NCI-H2227 treated with DMSO at 0.1 percent for 48 hours (cell line): ENCODE results near the gene DPP7.
A peak's percentile ranks its signal among the peaks of the same experiment; 100 is the strongest.
"Not testable (repeated sequence)": the region's sequence is repeated elsewhere in the genome, so short reads cannot be mapped to it uniquely, and the experiment has no call there.

ENCODE experiments used
- DNase-seq: peaks from one replicate; lab custom pipeline; 2025; lab: John Stamatoyannopoulos, UW

Gene DPP7

DNA sequence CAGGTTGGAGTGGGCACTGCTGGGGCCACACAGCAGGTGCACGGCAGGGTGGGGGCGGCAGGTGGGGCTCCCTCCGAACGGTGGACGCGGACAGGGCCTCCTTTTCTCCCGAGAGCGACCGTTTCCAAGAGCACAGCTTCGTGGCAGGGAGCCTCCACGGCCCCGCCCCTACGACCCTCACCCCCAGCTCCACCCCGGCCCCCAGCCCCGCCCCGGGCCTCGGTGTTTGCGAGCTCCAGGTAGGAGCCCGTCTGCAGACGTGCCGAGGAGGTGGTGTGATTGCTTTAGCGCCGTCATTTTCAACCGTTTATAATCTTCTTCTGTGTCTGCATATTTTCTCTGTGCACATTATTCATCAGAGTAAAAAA lies 33.2 kb upstream of the DPP7 start:
- no peak for DNase-seq

- DNase-seq: no peak
Measured at GRCh38 chr9:137147091-137147792, 32.7 kb upstream of the DPP7 start.

DNA sequence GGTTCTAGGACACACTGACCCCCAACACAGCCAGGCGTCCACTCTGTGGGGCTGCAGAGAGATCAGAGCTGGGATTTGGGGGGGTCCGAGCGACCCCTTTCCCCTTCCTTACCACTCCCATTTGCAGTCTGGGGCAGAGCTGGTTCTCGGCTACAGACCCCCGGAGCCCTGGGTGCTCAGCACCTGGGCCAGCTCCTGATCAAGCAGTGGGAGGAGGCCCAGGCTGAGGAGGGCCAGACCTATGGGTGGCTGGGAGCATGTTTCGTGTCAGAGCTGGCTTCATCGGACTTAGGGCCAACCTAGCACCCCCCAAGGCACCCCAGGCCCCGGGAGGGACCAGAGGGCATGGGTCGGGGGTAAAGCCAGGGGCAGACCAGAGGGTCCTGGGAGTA lies 32.0 kb upstream of the DPP7 start:
- no peak for DNase-seq

- no peak for DNase-seq
Measured at GRCh38 chr9:137145731-137146526, 31.4 kb upstream of the DPP7 start.

- DNase-seq: no peak
Measured at GRCh38 chr9:137143459-137143858, 28.9 kb upstream of the DPP7 start.

GRCh38 chr9:137141976-137142936 lies 27.7 kb upstream of the DPP7 start:
- DNase-seq: no peak

DNA sequence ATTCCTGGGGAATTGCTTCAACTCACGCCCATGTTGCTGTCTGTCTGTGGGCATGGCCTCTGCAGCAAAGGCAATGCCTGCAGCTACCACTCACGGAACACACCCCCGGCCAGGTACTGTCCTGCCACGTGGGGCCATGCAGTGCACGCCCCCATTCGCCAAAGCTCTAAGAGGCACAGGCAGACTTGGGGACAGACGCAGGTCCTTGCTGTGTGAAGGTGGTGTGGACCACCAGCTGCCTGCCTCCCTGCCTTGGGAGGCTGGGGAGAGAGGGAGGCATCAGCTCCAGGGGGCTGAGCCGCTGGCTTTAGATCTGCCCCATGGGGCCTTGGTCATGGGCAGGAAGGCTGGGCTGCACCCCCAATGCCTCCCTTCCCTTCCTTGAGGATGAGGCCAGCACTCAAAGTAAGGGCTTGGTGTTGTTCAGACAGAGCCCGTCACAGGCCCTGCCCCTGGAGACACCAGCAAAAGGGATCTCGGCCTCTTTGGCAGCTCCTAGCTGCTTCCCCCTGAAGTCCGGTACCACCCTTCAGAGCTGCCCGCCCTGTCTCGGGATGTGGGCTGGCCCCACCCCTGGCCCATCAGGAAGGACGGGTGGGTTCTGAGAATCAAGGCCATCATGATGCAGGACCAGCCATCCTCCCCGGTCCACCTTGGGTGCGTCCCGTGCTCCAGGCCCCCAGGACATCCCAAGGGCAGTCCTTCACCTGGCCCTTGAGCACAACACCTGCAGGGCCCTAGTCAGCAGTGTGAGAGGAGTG lies 26.7 kb upstream of the DPP7 start:
- DNase-seq: no peak

DNA sequence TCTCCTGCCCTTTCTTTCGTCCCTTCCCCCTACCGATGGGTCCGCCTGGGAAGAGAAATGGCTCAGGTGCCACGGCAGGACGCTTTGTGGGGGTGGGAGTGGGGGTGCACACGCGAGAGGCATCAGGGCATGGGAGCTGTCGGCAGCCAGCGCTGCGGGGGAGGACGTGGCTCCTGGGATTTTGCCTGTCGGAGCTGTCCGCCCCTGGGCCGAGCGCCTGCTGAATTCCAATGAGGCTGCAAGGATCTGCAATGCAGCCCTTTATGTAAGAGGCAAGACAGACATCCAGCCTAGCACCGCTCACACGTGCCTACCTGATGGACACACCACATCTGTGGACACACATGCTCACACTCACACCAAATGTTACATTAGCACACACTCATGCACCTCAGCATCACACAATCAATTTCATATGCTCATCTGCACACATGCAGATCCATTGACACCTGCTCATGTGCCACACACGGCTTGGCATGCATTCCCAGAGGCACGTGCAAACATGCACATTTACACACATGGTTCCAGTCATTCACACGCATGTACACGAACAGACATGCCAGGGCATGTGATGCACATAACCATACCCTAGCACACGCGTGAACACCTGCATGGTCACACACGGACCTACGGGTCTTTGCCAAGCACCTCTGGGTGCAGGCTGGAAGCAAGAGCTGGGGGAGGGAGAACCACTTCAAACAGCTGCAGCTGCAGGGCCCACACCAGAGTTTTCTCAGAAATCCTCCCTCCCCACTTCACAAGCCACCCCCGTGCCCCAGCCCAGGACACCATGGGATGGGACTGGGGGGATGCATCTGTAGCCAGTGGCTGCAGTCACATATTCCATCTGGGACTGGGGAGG lies 25.8 kb upstream of the DPP7 start:
- DNase-seq: no peak

DNA sequence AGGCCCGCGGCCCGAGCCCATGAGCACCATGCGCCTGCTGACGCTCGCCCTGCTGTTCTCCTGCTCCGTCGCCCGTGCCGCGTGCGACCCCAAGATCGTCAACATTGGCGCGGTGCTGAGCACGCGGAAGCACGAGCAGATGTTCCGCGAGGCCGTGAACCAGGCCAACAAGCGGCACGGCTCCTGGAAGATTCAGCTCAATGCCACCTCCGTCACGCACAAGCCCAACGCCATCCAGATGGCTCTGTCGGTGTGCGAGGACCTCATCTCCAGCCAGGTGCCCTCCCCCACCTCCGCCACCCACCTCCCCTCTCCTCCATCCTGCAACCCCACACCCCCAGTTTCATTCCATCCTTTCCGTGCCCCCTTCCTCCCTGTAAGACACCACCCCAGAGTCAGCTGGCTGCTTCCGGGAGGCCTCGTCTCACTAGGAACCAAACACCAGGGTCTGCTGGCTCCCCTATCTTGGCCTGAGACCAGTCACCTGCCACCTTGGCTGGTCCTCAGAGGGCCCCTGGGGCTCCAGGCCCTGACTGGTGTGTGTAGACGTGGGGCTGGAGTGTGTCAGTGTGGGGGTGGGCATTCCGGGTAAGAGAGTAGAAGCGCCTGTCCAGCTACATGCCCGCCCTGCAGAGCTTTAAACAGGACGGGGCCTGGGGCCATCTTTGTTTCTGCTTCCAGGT lies 25.1 kb upstream of the DPP7 start:
- no peak for DNase-seq

GRCh38 chr9:137138722-137139467 lies 24.4 kb upstream of the DPP7 start, which contains the start of gene GRIN1:
GRIN1 (plus strand) TSS chr9:137139154; CDS start chr9:137139487, 333 bp downstream.
- no peak for DNase-seq

GRCh38 chr9:137138058-137138721 lies 23.7 kb upstream of the DPP7 start:
- DNase-seq: peak; percentile 68

DNA sequence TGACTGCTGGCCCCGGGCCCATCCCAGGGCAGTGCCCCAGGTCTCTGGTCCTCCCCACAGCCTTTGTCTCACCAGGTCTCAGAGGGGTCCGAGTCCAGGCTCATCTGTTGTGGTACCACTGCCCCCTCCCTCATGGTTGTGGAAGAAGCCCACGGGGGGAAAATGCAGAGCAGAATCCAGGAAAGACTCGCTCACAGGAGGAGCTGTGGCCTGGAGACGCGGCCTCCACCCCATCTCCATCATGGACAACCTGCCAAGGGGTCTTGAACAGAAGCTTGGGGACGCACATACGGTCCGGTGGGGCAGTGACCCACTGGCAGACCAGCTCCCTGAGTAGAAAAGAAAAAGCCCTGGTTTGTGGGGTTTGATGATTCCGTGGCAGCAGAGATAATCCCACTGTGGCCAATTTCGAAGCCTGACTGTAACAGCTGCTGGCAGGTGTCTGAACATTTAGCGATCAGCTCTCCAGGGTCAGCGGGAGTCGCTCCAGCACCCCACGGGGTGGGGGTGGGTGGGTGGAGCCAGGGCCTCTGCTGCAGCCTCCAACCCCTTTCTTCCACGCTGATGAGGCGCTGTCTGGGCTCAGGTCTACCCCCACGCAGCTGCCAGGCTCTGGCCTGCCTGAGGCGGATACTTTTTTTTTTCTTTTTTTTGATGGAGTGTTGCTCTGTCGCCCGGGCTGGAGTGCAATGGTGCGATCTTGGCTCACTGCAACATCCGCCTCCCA lies 22.5 kb upstream of the DPP7 start:
- no peak for DNase-seq

GRCh38 chr9:137136261-137136880 lies 21.8 kb upstream of the DPP7 start:
- no peak for DNase-seq

GRCh38 chr9:137135154-137135553 lies 20.6 kb upstream of the DPP7 start:
- not testable (repeated sequence) for DNase-seq

DNA sequence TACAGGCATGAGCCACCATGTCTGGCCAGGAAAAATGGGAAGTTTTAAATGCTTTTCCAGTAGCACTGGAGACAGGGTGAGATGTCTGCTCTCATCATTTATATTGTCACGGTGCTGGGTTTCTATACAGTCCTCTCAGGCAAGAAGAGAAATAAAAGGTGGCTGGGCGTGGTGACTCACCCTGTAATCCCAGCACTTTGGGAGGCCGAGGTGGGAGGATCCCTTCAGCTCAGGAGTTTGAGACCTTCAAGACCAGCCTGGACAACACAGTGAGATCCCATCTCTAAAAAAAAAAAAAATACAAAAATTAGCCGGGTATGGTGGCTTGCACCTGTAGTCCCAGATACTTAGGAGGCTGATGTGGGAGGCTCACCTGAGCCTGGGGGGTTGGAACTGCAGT lies 19.7 kb upstream of the DPP7 start:
- DNase-seq: no peak

- no peak for DNase-seq
Measured at GRCh38 chr9:137130176-137130755, 15.7 kb upstream of the DPP7 start.
